Peyer's patch (tissue), 4 donors: ENCODE results near the gene SYNE1.

Experiments used
- CTCF ChIP-seq, 6 experiments: fragments of 450-650 bp in 4 of 6; fragments of 200-600 bp in 2 of 6; sonication (generic) in 1 of 6; IDR thresholded peaks; one replicate each; pipeline ENCODE4 v1.5.1; 2017 to 2019; ENCODE audit warnings: antibody characterized with exemption in 6 of 6, mild to moderate bottlenecking in 3 of 6, moderate library complexity in 1 of 6
- POLR2A ChIP-seq, 2 donors: fragments of 450-650 bp; IDR thresholded peaks; one replicate each; pipeline ENCODE4 v1.5.1; 2017; ENCODE audit warnings: antibody characterized with exemption in 2 of 2, mild to moderate bottlenecking in 2 of 2, moderate library complexity in 2 of 2

DNA sequence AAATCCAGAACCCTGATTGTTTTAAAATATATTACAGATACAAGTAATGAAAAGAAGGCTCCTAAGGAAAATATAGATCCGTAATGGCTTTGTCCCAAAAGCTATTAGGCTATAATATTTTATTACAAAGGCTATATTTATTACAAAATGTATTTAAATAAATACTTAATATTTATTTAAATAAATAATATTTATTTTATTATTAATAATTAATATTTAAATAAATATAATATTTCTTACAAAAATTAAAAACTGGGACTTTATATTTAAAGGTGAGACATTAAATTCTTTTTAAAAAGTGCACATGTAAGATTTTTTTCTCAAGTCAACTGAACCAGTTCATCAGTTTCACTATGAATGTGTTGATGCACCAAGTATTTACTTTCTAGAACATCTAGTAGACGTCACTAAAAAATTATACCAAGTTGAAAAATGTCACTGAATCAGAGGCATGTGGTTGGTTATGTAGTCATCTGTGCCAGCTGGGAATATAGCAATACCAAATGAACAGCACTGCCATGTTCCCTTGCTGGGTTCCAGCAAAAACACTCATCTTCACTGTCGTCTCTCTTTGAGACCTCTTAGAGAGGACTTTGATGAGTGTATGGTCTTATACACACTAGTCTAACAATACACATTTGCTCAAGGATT lies 550.8 kb downstream of the SYNE1 start:
- TF ChIP-seq CTCF (IDR thresholded peaks at IDR 0.05) (no peak), POLR2A (IDR thresholded peaks at IDR 0.05) (no peak)
